HL-60 (cell line): ENCODE measurements around the gene AMDHD2.
A peak's percentile ranks its signal among the peaks of the same experiment; 100 is the strongest.

Source experiments
- POLR2AphosphoS5 ChIP-seq: IDR thresholded peaks from 2 replicates; pipeline ENCODE4 v1.6.1; 2012; ENCODE audit warnings: low read depth
- SPI1 ChIP-seq: IDR thresholded peaks from 2 replicates; pipeline ENCODE4 v1.6.1; 2012; ENCODE audit warnings: low read depth, mild to moderate bottlenecking, borderline replicate concordance
- TF ChIP-seq, protein P1 (sequence below): IDR thresholded peaks from one replicate; pipeline ENCODE4 v1.5.1; 2011; ENCODE audit warnings: low read length, control low read depth, inconsistent platforms; ENCODE audit not compliant: insufficient read depth
- TF ChIP-seq, protein P2 (sequence below): IDR thresholded peaks from 2 replicates; pipeline ENCODE4 v1.6.1; 2012; ENCODE audit warnings: low read depth; ENCODE audit not compliant: insufficient replicate concordance

DNA sequence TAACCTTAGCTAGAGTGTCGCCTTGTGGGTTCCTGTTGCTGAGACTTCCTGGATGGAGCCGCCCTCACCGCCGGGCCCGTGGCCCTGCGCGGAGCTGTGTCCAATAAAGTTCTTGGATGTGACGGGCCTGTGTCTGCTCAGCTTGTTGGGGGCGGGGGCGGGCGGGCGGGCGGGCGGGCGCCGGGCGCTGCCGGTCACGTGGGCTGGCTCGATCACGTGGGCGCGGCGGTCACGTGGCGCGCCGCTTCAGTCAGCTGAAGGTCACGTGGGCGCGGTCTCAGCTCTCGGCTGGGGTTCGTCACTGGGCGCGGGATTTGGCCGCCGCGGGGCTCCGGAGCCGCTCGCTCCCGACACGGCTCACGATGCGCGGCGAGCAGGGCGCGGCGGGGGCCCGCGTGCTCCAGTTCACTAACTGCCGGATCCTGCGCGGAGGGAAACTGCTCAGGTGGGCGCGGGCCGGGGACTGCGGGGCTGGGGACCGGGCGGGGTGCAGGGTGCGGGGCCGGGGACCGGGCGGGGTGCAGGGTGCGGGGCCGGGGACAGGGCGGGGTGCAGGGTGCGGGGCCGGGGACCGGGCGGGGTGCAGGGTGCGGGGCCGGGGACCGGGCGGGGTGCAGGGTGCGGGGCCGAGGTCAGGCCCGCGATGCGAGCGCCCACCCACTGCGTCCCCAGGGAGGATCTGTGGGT is at the start of gene AMDHD2:
- TF ChIP-seq, protein P1, sequence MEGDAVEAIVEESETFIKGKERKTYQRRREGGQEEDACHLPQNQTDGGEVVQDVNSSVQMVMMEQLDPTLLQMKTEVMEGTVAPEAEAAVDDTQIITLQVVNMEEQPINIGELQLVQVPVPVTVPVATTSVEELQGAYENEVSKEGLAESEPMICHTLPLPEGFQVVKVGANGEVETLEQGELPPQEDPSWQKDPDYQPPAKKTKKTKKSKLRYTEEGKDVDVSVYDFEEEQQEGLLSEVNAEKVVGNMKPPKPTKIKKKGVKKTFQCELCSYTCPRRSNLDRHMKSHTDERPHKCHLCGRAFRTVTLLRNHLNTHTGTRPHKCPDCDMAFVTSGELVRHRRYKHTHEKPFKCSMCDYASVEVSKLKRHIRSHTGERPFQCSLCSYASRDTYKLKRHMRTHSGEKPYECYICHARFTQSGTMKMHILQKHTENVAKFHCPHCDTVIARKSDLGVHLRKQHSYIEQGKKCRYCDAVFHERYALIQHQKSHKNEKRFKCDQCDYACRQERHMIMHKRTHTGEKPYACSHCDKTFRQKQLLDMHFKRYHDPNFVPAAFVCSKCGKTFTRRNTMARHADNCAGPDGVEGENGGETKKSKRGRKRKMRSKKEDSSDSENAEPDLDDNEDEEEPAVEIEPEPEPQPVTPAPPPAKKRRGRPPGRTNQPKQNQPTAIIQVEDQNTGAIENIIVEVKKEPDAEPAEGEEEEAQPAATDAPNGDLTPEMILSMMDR = no peak
- TF ChIP-seq POLR2AphosphoS5 (peak; percentile 93), SPI1 (no peak; the same call in 1 of the 2 replicates)
- TF ChIP-seq, protein P2, sequence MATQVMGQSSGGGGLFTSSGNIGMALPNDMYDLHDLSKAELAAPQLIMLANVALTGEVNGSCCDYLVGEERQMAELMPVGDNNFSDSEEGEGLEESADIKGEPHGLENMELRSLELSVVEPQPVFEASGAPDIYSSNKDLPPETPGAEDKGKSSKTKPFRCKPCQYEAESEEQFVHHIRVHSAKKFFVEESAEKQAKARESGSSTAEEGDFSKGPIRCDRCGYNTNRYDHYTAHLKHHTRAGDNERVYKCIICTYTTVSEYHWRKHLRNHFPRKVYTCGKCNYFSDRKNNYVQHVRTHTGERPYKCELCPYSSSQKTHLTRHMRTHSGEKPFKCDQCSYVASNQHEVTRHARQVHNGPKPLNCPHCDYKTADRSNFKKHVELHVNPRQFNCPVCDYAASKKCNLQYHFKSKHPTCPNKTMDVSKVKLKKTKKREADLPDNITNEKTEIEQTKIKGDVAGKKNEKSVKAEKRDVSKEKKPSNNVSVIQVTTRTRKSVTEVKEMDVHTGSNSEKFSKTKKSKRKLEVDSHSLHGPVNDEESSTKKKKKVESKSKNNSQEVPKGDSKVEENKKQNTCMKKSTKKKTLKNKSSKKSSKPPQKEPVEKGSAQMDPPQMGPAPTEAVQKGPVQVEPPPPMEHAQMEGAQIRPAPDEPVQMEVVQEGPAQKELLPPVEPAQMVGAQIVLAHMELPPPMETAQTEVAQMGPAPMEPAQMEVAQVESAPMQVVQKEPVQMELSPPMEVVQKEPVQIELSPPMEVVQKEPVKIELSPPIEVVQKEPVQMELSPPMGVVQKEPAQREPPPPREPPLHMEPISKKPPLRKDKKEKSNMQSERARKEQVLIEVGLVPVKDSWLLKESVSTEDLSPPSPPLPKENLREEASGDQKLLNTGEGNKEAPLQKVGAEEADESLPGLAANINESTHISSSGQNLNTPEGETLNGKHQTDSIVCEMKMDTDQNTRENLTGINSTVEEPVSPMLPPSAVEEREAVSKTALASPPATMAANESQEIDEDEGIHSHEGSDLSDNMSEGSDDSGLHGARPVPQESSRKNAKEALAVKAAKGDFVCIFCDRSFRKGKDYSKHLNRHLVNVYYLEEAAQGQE = no peak
